Lower leg skin (tissue), 4 donors: Measurements from ENCODE around the gene HPX. TPM values are rescaled to one million over a fixed set of nuclear protein-coding genes. Genes with fewer than 3 reads are reported as not detected.

Experiments
- DNase-seq, 2 donors: peaks; one replicate each; pipeline ENCODE4 v3.0.0-alpha.2; 2019; ENCODE audit warnings: low spot score in 2 of 2
- H3K4me3 ChIP-seq: fragments of 200-600 bp; sonication (generic); 2 replicates; pipeline ENCODE4 v1.5.1; 2017; ENCODE audit warnings: mild to moderate bottlenecking, low read depth; ENCODE audit not compliant: poor library complexity, severe bottlenecking
- CTCF ChIP-seq, 3 donors: fragments of 450-650 bp; IDR thresholded peaks; one replicate each; pipeline ENCODE4 v1.5.1; 2016; ENCODE audit warnings: antibody characterized with exemption in 3 of 3, mild to moderate bottlenecking in 3 of 3, moderate library complexity in 2 of 3
- POLR2A ChIP-seq, 2 donors: fragments of 450-650 bp; IDR thresholded peaks; one replicate each; pipeline ENCODE4 v1.6.1; 2016 to 2017; ENCODE audit warnings: antibody characterized with exemption in 2 of 2, mild to moderate bottlenecking in 1 of 2, moderate library complexity in 1 of 2
- WGBS, 2 donors: methylation state at CpG; one replicate each; pipeline ENCODE4 v1.1.5; 2018; 5-methylcytosine and 5-hydroxymethylcytosine counted together
- intact Hi-C: fragments of 100-400 bp; cut with DNase I; formaldehyde crosslinking; loops from one replicate; pipeline ENCODE4 v1.15.0; 2023; ENCODE audit warnings: low total_unique reads
- total RNA-seq, 4 donors: library from RNA; depleted of rRNA; stranded (reverse); fragments of >200 nt; gene quantifications; one replicate each; pipeline ENCODE4 v1.1.0, GENCODE V29; 2016

HPX gene
- total RNA-seq, 4 donors from 2014 or later: 0.42 to 1.2 (median 1.1) TPM

DNA sequence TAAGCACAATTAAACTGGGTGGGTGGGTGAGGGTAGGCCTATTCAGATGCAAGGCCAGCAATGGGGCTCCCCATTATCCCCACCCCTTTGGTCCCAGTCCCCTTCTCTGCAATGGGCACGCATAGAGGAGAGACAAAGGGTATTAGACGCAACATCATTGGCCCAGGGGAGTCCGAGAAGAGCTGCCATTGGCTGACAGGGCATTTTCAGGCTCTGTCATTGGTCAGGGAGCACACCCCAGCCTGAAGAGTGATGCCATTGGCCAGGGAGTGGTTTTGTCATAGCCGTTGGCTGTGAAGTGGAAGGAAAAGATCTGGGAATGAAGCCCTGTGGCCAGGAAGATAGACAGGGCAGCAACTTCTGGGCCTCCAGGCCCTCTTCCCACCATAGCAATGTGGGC lies 35.8 kb upstream of the HPX start:
- no peak for DNase-seq
- TF ChIP-seq POLR2A (IDR thresholded peaks at IDR 0.05) (no peak), CTCF (IDR thresholded peaks at IDR 0.05) (no peak)
- H3K4me3 ChIP-seq: no peak overlapping the region
- WGBS, 2 donors: 85 to 91% methylated on average over 4 of the region's 4 CpGs
- intact Hi-C loops: no loop called here

- TF ChIP-seq POLR2A (IDR thresholded peaks at IDR 0.05) (no peak), CTCF (IDR thresholded peaks at IDR 0.05) (no peak)
- no peak for DNase-seq
- 66 to 74% methylated on average over 5 of the region's 5 CpGs for WGBS, 2 donors
- no peak overlapping the region for H3K4me3 ChIP-seq
- intact Hi-C loops: no loop called here
Measured at GRCh38 chr11:6475936-6476335, 35.1 kb upstream of the HPX start.

DNA sequence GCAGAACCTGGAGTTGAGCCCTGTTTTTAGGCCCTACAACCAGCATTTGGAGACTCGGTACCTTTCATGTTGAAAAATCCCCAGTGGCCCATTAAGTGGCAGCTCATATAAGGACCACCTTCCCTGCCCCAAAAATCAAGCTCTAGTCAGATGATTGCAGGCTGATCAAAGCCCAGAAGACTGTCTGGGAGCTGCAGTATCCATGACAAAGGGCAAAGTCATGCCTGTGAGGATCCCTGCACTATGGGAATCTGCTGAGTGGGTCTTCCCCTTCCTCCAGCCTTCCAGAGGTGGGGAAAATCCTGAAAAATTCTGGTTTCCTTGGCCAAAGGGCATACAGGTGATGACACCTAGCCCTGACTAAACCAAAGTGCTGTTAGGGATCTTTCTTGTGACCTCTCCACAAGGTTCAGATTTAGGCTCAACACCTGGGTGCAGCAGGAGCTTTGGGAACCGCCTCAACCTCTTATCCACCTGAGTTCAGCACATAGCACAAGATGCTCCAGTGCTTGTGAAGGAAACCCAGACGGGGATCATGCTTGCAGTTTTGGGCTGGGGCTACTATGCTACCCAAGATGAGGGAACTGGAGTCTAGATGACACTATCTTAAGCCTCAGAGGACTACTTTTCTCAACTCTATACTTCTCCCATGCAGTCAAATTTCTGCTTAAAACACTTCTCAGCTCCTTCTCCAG lies 34.2 kb upstream of the HPX start:
- DNase-seq: no peak
- TF ChIP-seq CTCF (IDR thresholded peaks at IDR 0.05) (no peak), POLR2A (IDR thresholded peaks at IDR 0.05) (no peak)
- H3K4me3 ChIP-seq: no peak overlapping the region
- intact Hi-C loops: no loop called here
- 70 to 72% methylated on average over 3 of the region's 3 CpGs for WGBS, 2 donors

DNA sequence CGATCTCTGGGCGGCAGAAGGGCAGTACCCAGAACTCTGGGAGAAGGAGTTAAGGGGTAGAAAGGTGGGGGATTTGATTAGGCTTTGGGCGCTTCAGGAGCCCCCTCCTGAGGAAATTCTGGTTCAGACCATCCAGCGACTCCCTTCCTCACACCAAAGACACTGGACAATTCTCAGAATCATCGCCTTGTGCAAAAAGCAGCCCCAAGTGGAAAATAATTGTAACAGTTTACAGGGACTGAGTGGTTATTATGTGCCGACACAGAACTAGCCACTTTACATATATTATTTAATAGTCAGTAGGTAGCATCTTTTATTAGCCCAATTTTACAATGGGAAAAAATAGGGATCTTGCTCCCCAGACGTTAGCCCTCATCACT lies 33.6 kb upstream of the HPX start:
- no peak for TF ChIP-seq POLR2A (IDR thresholded peaks at IDR 0.05)
- no peak for TF ChIP-seq CTCF (IDR thresholded peaks at IDR 0.05)
- 23 to 26% methylated on average over 7 of the region's 7 CpGs for WGBS, 2 donors
- DNase-seq: no peak
- intact Hi-C loops: no loop called here
- no peak overlapping the region for H3K4me3 ChIP-seq

- intact Hi-C loops: no loop called here
- WGBS, 2 donors: 0 to 2% methylated on average over 27 to 31 of the region's 87 CpGs
- TF ChIP-seq CTCF (IDR thresholded peaks at IDR 0.05) (no peak), POLR2A (IDR thresholded peaks at IDR 0.05) (no peak)
- peak within 1 kb of the TSS; percentile 54 for H3K4me3 ChIP-seq
- DNase-seq: peak; percentile 89 to 98
Measured at GRCh38 chr11:6473451-6474412, 32.9 kb upstream of the HPX start, which contains the start of gene TRIM3. TRIM3 (minus strand) TSS chr11:6473941; CDS start chr11:6465695, 8,246 bp downstream.
